Coronary artery (tissue), 2 donors: ENCODE results near the gene TKTL1.

Experiments
- DNase-seq: peaks from one replicate; pipeline ENCODE4 v3.0.0-alpha.2; 2017; ENCODE audit warnings: low spot score
- H3K27ac ChIP-seq, 2 donors: fragments of 200-600 bp; sonication (generic); one replicate each; pipeline ENCODE4 v1.5.1; 2016 to 2019
- H3K4me3 ChIP-seq: fragments of 200-600 bp; sonication (generic); 2 replicates; pipeline ENCODE4 v1.5.1; 2016; ENCODE audit warnings: mild to moderate bottlenecking, moderate library complexity
- TF ChIP-seq, protein P1 (sequence below): fragments of 200-600 bp; sonication (generic); IDR thresholded peaks from one replicate; pipeline ENCODE4 v1.5.1; 2019; ENCODE audit warnings: antibody characterized with exemption

Gene TKTL1

GRCh38 chrX:154376774-154377173 is 81.2 kb downstream of the TKTL1 start:
- DNase-seq = no peak
- peak overlapping the region; percentile 93 to 99 for H3K27ac ChIP-seq
- TF ChIP-seq, protein P1, sequence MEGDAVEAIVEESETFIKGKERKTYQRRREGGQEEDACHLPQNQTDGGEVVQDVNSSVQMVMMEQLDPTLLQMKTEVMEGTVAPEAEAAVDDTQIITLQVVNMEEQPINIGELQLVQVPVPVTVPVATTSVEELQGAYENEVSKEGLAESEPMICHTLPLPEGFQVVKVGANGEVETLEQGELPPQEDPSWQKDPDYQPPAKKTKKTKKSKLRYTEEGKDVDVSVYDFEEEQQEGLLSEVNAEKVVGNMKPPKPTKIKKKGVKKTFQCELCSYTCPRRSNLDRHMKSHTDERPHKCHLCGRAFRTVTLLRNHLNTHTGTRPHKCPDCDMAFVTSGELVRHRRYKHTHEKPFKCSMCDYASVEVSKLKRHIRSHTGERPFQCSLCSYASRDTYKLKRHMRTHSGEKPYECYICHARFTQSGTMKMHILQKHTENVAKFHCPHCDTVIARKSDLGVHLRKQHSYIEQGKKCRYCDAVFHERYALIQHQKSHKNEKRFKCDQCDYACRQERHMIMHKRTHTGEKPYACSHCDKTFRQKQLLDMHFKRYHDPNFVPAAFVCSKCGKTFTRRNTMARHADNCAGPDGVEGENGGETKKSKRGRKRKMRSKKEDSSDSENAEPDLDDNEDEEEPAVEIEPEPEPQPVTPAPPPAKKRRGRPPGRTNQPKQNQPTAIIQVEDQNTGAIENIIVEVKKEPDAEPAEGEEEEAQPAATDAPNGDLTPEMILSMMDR = no peak
- H3K4me3 ChIP-seq = no peak overlapping the region

- no peak for DNase-seq
- TF ChIP-seq, protein P1 = no peak
- peak overlapping the region; percentile 93 to 99 for H3K27ac ChIP-seq
- H3K4me3 ChIP-seq = peak overlapping the region; percentile 77
These were observed 82.6 kb downstream of the TKTL1 start for GRCh38 chrX:154378059-154378798.

GRCh38 chrX:154378799-154379568 is 83.4 kb downstream of the TKTL1 start, which contains the start of gene EMD:
EMD (plus strand) TSS chrX:154379295; CDS start chrX:154379485, 190 bp downstream.
- TF ChIP-seq, protein P1 = no peak
- peak; percentile 98 for DNase-seq
- peak within 1 kb of the TSS; percentile 97 to 99 for H3K27ac ChIP-seq
- peak within 1 kb of the TSS; percentile 93 for H3K4me3 ChIP-seq

GRCh38 chrX:154379569-154379951 is 84.0 kb downstream of the TKTL1 start:
- TF ChIP-seq, protein P1 = no peak
- peak overlapping the region; percentile 97 to 99 for H3K27ac ChIP-seq
- no peak for DNase-seq

More at GRCh38 chrX:154379569-154379951, 84.0 kb downstream of the TKTL1 start:
- H3K4me3 ChIP-seq = peak overlapping the region; percentile 93
